ENCODE results near the gene TAL1. TPM values are rescaled to one million over a fixed set of nuclear protein-coding genes. Genes with fewer than 3 reads are reported as not detected.
A peak's percentile ranks its signal among the peaks of the same experiment; 100 is the strongest.

TAL1 gene
- total and polyA plus RNA-seq, 2 of the 8 experiments (the other 6 are each of a cell fraction or from before 2014, with no cell fraction given) = 0.09 to 0.15 TPM

DNA sequence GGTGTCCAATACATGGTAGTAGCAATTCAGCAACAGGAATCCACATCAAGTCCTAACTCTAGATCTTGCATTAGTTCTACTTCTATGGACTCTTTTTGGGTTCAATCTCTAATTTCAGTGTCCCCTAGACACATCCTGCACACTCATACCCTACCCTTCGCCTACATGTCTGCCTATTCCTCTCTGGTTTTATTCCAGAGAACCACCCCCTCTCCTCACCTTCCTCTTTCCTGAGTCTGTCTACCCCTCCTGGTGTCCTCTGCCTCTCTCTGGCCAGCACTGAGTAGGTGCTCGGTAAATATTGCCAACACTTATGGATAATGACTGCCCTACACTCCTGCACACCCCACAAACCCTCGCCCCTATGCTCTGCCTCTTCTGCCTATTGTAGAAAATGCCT lies 9.5 kb downstream of the TAL1 start:
- Histone ChIP-seq H3K79me1 (ENCODE audit: low read depth, low read length) (no peaks in the 10 kb centered on the region), H2BK20ac (ENCODE audit: low read length) (no peak overlapping the region), H3K56ac (replicated peaks; ENCODE audit: insufficient read length, low read depth, low read length) (no peak overlapping the region), H3K18ac (ENCODE audit: extremely low read depth, low read length) (no peak overlapping the region), H3K9ac (replicated peaks in 1 of 4; ENCODE audit: extremely low read depth in 1 of 4, low read depth in 3 of 4, low read length in 3 of 4) (no peak overlapping the region), H2BK12ac (ENCODE audit: low read depth, low read length) (no peak overlapping the region), H3K4me3 (ENCODE audit: extremely low read depth in 1 of 4, insufficient read depth in 2 of 4, low read depth in 3 of 4, low read length in 4 of 4) (no peak overlapping the region), H2BK5ac (ENCODE audit: low read depth, low read length) (no peak overlapping the region), H3K4me2 (ENCODE audit: insufficient read depth in 1 of 2, low read depth in 2 of 2, low read length in 2 of 2) (no peak overlapping the region), H4K8ac (ENCODE audit: extremely low read depth, insufficient read depth, low read length) (no peak overlapping the region), H3K23me2 (ENCODE audit: low read depth, low read length) (peaks cover 5% of the 10 kb centered on the region; the same call in 1 of the 2 replicates), H2AFZ (ENCODE audit: low read length) (no peak overlapping the region), H3K4ac (replicated peaks; ENCODE audit: insufficient read length, low read depth, low read length) (no peak overlapping the region), H3K36me3 (ENCODE audit: control insufficient read depth in 2 of 4, insufficient read depth in 4 of 4, low read length in 3 of 4) (no peaks in the 10 kb centered on the region; a peak in 1 of 8 replicates), H4K91ac (replicated peaks; ENCODE audit: insufficient read length, low read length) (no peak overlapping the region), H3K27ac (ENCODE audit: low read depth, low read length) (no peak overlapping the region), H3K23ac (ENCODE audit: insufficient read length) (no peak overlapping the region), H3K4me1 (replicated peaks in 1 of 4; ENCODE audit: control insufficient read depth in 3 of 4, insufficient read depth in 4 of 4, low read length in 3 of 4) (peaks cover 3 to 20% (median 18%) of the 10 kb centered on the region in 4 experiments), H2BK15ac (ENCODE audit: low read length) (no peak overlapping the region), H4K5ac (ENCODE audit: insufficient read length, low read depth, low read length) (no peak overlapping the region), H3K9me3 (ENCODE audit: insufficient read depth in 2 of 2, low read depth in 1 of 2, low read length in 1 of 2) (no peaks in the 10 kb centered on the region), H3K79me2 (ENCODE audit: control insufficient read depth in 1 of 2, insufficient read depth in 2 of 2, low read length in 2 of 2) (no peaks in the 10 kb centered on the region), H2BK120ac (replicated peaks; ENCODE audit: low read depth, low read length) (no peak overlapping the region), H3K27me3 (replicated peaks in 1 of 4; ENCODE audit: control insufficient read depth in 3 of 4, extremely low read depth in 1 of 4, insufficient read depth in 3 of 4, low read length in 3 of 4) (peaks cover 63 to 88% (median 77%) of the 10 kb centered on the region in 4 experiments), H3K14ac (ENCODE audit: insufficient read length) (no peak overlapping the region), H2AK5ac (ENCODE audit: low read depth, low read length) (0 out of 2 replicates have a peak overlapping the region, but pooled peaks have one; percentile 32), H4K20me1 (replicated peaks in 1 of 2; ENCODE audit: control insufficient read depth in 1 of 2, insufficient read depth in 2 of 2, low read length in 2 of 2) (peaks cover 5 to 10% of the 10 kb centered on the region in 2 experiments)
- FAIRE-seq (no peak), DNase-seq (ENCODE audit: low read depth in 1 of 2, low spot score in 2 of 2) (no peak)
- POLR2A ChIA-PET (ENCODE audit: partially characterized antibody) = interaction anchor here (1.2 kb wide), 1 partner anchor 30 kb away, joined by 3 read pairs; no protein-coding TSS in a partner anchor
- 75% methylated on average over 3 of the region's 3 CpGs; no CpG with 5 or more reads in 1 of the 2 experiments for WGBS, 2 experiments (ENCODE audit: extremely low coverage in 1 of 2, insufficient coverage in 1 of 2, insufficient read length in 1 of 2, insufficient replicate concordance in 2 of 2, low coverage in 1 of 2, low lambda C conversion rate in 2 of 2, missing lambda C conversion rate in 1 of 2)
- CTCF ChIA-PET (ENCODE audit: partially characterized antibody) = interaction anchor here (1.2 to 4.2 kb wide), 3 partner anchors 23 to 43 kb away, joined by 3 to 25 read pairs (median 4); no protein-coding TSS in a partner anchor
- TF ChIP-seq RXRA (IDR thresholded peaks at IDR 0.05; ENCODE audit: insufficient read depth, low read depth, low read length) (no peak), ZNF274 (IDR thresholded peaks at IDR 0.05; ENCODE audit: borderline replicate concordance, extremely low read depth, low read length) (no peak), SRF (IDR thresholded peaks at IDR 0.05; ENCODE audit: low read depth, low read length) (no peak), CHD2 (IDR thresholded peaks at IDR 0.05; ENCODE audit: low read length) (no peak), HDAC2 (IDR thresholded peaks at IDR 0.05; ENCODE audit: borderline replicate concordance in 1 of 2, low read depth in 2 of 2, low read length in 2 of 2) (no peak), ATF2 (IDR thresholded peaks at IDR 0.05; ENCODE audit: low read length) (no peak), NRF1 (IDR thresholded peaks at IDR 0.05; ENCODE audit: low read depth, low read length) (no peak), SIRT6 (IDR thresholded peaks at IDR 0.05; ENCODE audit: low read length) (no peak), CHD1 (IDR thresholded peaks at IDR 0.05; ENCODE audit: low read depth, low read length) (no peak), EP300 (IDR thresholded peaks at IDR 0.05; ENCODE audit: borderline replicate concordance in 1 of 2, low read depth in 2 of 2, low read length in 2 of 2) (no peak), RNF2 (IDR thresholded peaks at IDR 0.05; ENCODE audit: borderline replicate concordance, low read depth, low read length, missing control alignments, poor library complexity, severe bottlenecking) (no peak)

Data from H1 (cell line).